ENCODE data around the gene KIAA0825.

Gene KIAA0825

GRCh38 chr5:94627191-94627590 is 8.8 kb upstream of the KIAA0825 start:
- Histone ChIP-seq H3K4me1 (ENCODE audit: control insufficient read depth, insufficient read depth, low read length) (no peaks in the 10 kb centered on the region), H3K36me3 (ENCODE audit: control insufficient read depth, insufficient read depth, low read length) (peaks cover 32% of the 10 kb centered on the region), H3K27me3 (ENCODE audit: control insufficient read depth, insufficient read depth, low read length) (no peaks in the 10 kb centered on the region), H3K9me3 (ENCODE audit: control insufficient read depth, insufficient read depth, low read length) (no peaks in the 10 kb centered on the region), H3K27ac (ENCODE audit: low read depth, low read length) (no peak overlapping the region), H3K9ac (ENCODE audit: low read depth, low read length) (no peak overlapping the region), H3K4me3 (ENCODE audit: low read depth, low read length) (no peak overlapping the region)

- Histone ChIP-seq H3K27me3 (ENCODE audit: control insufficient read depth, insufficient read depth, low read length) (no peaks in the 10 kb centered on the region), H3K4me3 (ENCODE audit: low read depth, low read length) (no peak overlapping the region)
Measured at GRCh38 chr5:94623877-94624276, 5.5 kb upstream of the KIAA0825 start.

DNA sequence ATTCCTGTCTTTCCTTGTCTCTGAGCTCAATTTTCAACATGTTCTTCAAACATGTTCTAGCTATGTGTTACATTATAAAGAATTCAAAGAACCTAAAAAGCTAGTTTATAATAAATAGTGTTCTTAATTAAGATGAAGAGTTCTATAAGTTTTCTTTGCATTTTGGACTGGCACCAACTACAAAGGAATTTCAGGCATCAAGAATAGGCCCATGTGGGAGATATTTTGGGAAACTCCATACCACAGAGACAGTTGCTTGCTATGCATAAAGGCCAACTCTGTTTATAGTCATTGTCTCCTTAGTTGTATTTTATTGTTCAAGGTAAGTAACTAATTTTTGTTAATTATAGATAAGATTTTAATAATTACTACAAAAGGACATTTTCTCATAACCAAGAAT is 4.6 kb upstream of the KIAA0825 start:
- H3K9me3 ChIP-seq (ENCODE audit: control insufficient read depth, insufficient read depth, low read length), result no peaks in the 10 kb centered on the region
- no peak overlapping the region for H3K27ac ChIP-seq (ENCODE audit: low read depth, low read length)
- H3K36me3 ChIP-seq (ENCODE audit: control insufficient read depth, insufficient read depth, low read length), result no peaks in the 10 kb centered on the region
- no peaks in the 10 kb centered on the region for H3K27me3 ChIP-seq (ENCODE audit: control insufficient read depth, insufficient read depth, low read length)
- H3K4me1 ChIP-seq (ENCODE audit: control insufficient read depth, insufficient read depth, low read length), result peaks cover 5% of the 10 kb centered on the region; the same call in 1 of the 2 replicates
- no peak overlapping the region for H3K9ac ChIP-seq (ENCODE audit: low read depth, low read length)
- H3K4me3 ChIP-seq (ENCODE audit: low read depth, low read length), result no peak overlapping the region

More at GRCh38 chr5:94623877-94624276, 5.5 kb upstream of the KIAA0825 start:
- peaks cover 3% of the 10 kb centered on the region; the same call in 1 of the 2 replicates for H3K36me3 ChIP-seq (ENCODE audit: control insufficient read depth, insufficient read depth, low read length)
- peaks cover 5% of the 10 kb centered on the region; the same call in 1 of the 2 replicates for H3K4me1 ChIP-seq (ENCODE audit: control insufficient read depth, insufficient read depth, low read length)
- H3K27ac ChIP-seq (ENCODE audit: low read depth, low read length), result no peak overlapping the region
- no peaks in the 10 kb centered on the region for H3K9me3 ChIP-seq (ENCODE audit: control insufficient read depth, insufficient read depth, low read length)
- H3K9ac ChIP-seq (ENCODE audit: low read depth, low read length), result no peak overlapping the region

DNA sequence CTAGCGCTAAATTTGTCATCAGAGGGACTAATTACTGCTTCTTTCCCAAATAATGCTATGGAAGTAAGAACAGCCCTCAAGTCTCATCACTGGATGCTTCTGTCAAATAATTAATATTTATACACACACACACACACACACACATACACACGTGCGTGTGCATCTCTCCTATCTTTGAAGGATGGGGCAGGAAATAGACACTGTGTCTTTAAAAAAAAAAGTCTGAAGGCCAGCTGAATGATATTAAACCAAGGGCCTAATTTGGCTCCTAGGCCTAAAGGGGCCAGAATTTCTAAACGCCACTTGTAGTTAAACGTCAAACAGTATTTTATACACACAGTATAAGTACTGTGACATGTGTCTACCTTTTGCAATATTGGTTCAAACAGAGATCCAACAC is 3.4 kb upstream of the KIAA0825 start:
- Histone ChIP-seq H3K9me3 (ENCODE audit: control insufficient read depth, insufficient read depth, low read length) (no peaks in the 10 kb centered on the region), H3K36me3 (ENCODE audit: control insufficient read depth, insufficient read depth, low read length) (no peaks in the 10 kb centered on the region), H3K27ac (ENCODE audit: low read depth, low read length) (no peak overlapping the region), H3K4me3 (ENCODE audit: low read depth, low read length) (no peak overlapping the region), H3K4me1 (ENCODE audit: control insufficient read depth, insufficient read depth, low read length) (peaks cover 10% of the 10 kb centered on the region), H3K9ac (ENCODE audit: low read depth, low read length) (no peak overlapping the region), H3K27me3 (ENCODE audit: control insufficient read depth, insufficient read depth, low read length) (no peaks in the 10 kb centered on the region)

DNA sequence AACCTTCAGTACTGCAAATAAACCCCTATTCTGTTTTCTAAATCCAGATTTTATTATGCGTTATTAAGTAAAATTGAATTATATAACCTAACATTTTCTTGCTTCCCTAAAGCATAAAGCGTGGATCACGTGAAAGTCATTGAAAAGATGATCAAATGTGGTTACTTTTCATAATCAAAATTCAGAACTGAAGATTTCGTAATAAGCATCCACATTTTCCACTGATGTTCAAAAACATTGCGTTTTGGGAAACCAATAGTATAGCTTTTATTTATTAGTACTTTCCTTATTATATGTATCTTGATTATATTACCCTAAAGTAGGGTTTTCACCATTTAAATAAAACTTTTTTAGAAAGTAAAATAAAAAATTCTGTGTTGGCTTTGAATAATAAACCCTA is 1.9 kb upstream of the KIAA0825 start:
- no peaks in the 10 kb centered on the region for H3K9me3 ChIP-seq (ENCODE audit: control insufficient read depth, insufficient read depth, low read length)
- no peak overlapping the region for H3K9ac ChIP-seq (ENCODE audit: low read depth, low read length)
- H3K4me3 ChIP-seq (ENCODE audit: low read depth, low read length), result no peak overlapping the region

GRCh38 chr5:94618029-94618492 is 343 bp downstream of the KIAA0825 start:
- H3K4me1 ChIP-seq (ENCODE audit: control insufficient read depth, insufficient read depth, low read length), result peaks cover 34% of the 10 kb centered on the region
- H3K27ac ChIP-seq (ENCODE audit: low read depth, low read length), result peak overlapping the region; percentile 92
- H3K4me3 ChIP-seq (ENCODE audit: low read depth, low read length), result peak overlapping the region; percentile 91
- no peaks in the 10 kb centered on the region for H3K9me3 ChIP-seq (ENCODE audit: control insufficient read depth, insufficient read depth, low read length)
- no peaks in the 10 kb centered on the region for H3K36me3 ChIP-seq (ENCODE audit: control insufficient read depth, insufficient read depth, low read length)
- H3K27me3 ChIP-seq (ENCODE audit: control insufficient read depth, insufficient read depth, low read length), result no peaks in the 10 kb centered on the region
- peak overlapping the region; percentile 56 for H3K9ac ChIP-seq (ENCODE audit: low read depth, low read length)

More for the DNA sequence above, 1.9 kb upstream of the KIAA0825 start:
- Histone ChIP-seq H3K27me3 (ENCODE audit: control insufficient read depth, insufficient read depth, low read length) (no peaks in the 10 kb centered on the region), H3K27ac (ENCODE audit: low read depth, low read length) (no peak overlapping the region), H3K4me1 (ENCODE audit: control insufficient read depth, insufficient read depth, low read length) (peaks cover 19% of the 10 kb centered on the region), H3K36me3 (ENCODE audit: control insufficient read depth, insufficient read depth, low read length) (no peaks in the 10 kb centered on the region)

GRCh38 chr5:94615862-94616261 is 2.5 kb downstream of the KIAA0825 start:
- Histone ChIP-seq H3K9me3 (ENCODE audit: control insufficient read depth, insufficient read depth, low read length) (no peaks in the 10 kb centered on the region), H3K36me3 (ENCODE audit: control insufficient read depth, insufficient read depth, low read length) (no peaks in the 10 kb centered on the region), H3K4me3 (ENCODE audit: low read depth, low read length) (0 out of 2 replicates have a peak overlapping the region, but pooled peaks have one; percentile 26), H3K27me3 (ENCODE audit: control insufficient read depth, insufficient read depth, low read length) (no peaks in the 10 kb centered on the region), H3K27ac (ENCODE audit: low read depth, low read length) (no peak overlapping the region), H3K4me1 (ENCODE audit: control insufficient read depth, insufficient read depth, low read length) (peaks cover 34% of the 10 kb centered on the region), H3K9ac (ENCODE audit: low read depth, low read length) (no peak overlapping the region)

- Histone ChIP-seq H3K9ac (ENCODE audit: low read depth, low read length) (no peak overlapping the region), H3K4me1 (ENCODE audit: control insufficient read depth, insufficient read depth, low read length) (peaks cover 31% of the 10 kb centered on the region), H3K27ac (ENCODE audit: low read depth, low read length) (no peak overlapping the region), H3K36me3 (ENCODE audit: control insufficient read depth, insufficient read depth, low read length) (no peaks in the 10 kb centered on the region), H3K27me3 (ENCODE audit: control insufficient read depth, insufficient read depth, low read length) (no peaks in the 10 kb centered on the region), H3K4me3 (ENCODE audit: low read depth, low read length) (no peak overlapping the region), H3K9me3 (ENCODE audit: control insufficient read depth, insufficient read depth, low read length) (no peaks in the 10 kb centered on the region)
Measured at GRCh38 chr5:94614156-94614805, 4.1 kb downstream of the KIAA0825 start.

- Histone ChIP-seq H3K9ac (ENCODE audit: low read depth, low read length) (no peak overlapping the region), H3K27ac (ENCODE audit: low read depth, low read length) (no peak overlapping the region), H3K36me3 (ENCODE audit: control insufficient read depth, insufficient read depth, low read length) (no peaks in the 10 kb centered on the region), H3K4me3 (ENCODE audit: low read depth, low read length) (no peak overlapping the region), H3K4me1 (ENCODE audit: control insufficient read depth, insufficient read depth, low read length) (peaks cover 30% of the 10 kb centered on the region), H3K9me3 (ENCODE audit: control insufficient read depth, insufficient read depth, low read length) (no peaks in the 10 kb centered on the region), H3K27me3 (ENCODE audit: control insufficient read depth, insufficient read depth, low read length) (no peaks in the 10 kb centered on the region)
Measured at GRCh38 chr5:94613583-94613982, 4.8 kb downstream of the KIAA0825 start.

DNA sequence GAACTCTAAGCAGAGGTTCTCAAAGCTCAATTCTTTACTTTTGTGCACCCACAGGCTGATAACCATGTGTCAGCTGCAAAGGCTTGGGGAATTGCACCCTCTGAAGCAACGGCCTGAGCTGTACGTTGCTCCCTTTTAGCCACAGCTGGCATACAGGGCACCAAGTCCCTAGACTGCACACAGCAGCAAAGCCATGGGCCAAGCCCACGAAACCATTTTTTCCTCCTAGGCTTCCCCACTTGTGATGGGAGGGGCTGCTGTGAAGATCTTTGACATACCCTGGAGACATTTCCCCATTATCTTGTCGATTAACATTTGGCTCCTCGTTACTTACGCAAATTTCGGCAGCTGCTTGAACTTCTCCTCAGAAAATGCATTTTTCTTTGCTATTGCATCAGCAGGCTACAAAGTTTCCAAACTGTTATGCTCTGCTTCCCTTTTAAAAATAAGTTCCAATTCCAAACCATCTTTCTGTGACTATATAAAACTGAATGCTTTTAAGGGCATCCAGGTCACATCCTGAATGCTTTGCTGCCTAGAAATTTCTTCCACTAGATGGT is 23.0 kb downstream of the KIAA0825 start:
- Histone ChIP-seq H3K4me3 (ENCODE audit: low read depth, low read length) (no peak overlapping the region), H3K36me3 (ENCODE audit: control insufficient read depth, insufficient read depth, low read length) (no peaks in the 10 kb centered on the region), H3K27me3 (ENCODE audit: control insufficient read depth, insufficient read depth, low read length) (no peaks in the 10 kb centered on the region), H3K9ac (ENCODE audit: low read depth, low read length) (no peak overlapping the region), H3K4me1 (ENCODE audit: control insufficient read depth, insufficient read depth, low read length) (no peaks in the 10 kb centered on the region), H3K27ac (ENCODE audit: low read depth, low read length) (no peak overlapping the region), H3K9me3 (ENCODE audit: control insufficient read depth, insufficient read depth, low read length) (no peaks in the 10 kb centered on the region)

DNA sequence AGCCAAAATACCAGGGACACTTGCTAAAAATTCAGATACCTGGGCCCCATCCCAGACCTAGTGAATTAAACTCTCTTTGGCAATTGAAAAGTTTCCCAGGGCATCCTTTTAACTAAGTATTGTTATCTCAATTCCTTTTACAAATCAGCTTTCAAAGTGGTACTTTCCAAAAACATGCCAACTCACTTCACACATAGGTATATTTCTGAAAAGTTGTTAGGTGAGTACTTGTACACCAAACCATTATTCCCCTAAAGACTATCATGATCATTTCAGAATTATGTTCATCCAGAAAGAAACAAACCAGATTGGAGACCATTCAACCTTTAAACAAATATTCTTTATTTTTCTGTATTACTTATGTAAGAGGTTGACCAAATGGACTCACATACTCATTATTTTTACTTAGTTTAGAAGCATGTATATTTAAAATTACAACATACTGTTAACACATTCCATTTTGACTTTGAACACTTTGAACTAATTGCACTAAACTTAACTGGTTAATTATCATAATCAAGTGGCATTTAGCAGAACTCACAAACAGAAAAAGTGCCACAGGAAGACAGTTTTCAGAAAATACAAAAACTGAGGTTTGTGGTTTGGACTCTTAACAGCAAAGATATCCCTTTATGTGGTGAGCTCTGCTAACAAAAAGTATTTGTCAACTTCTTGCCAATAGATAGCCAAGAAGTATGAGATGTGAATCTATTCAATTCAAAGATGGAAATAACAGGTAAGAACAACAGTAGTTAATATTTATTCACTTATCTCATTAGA is 40.7 kb downstream of the KIAA0825 start:
- H3K4me1 ChIP-seq (ENCODE audit: control insufficient read depth, insufficient read depth, low read length), result peaks cover 5% of the 10 kb centered on the region; the same call in 1 of the 2 replicates
- no peak overlapping the region for H3K27ac ChIP-seq (ENCODE audit: low read depth, low read length)
- H3K4me3 ChIP-seq (ENCODE audit: low read depth, low read length), result no peak overlapping the region
- no peaks in the 10 kb centered on the region for H3K36me3 ChIP-seq (ENCODE audit: control insufficient read depth, insufficient read depth, low read length)
- H3K27me3 ChIP-seq (ENCODE audit: control insufficient read depth, insufficient read depth, low read length), result no peaks in the 10 kb centered on the region
- H3K9ac ChIP-seq (ENCODE audit: low read depth, low read length), result no peak overlapping the region
- H3K9me3 ChIP-seq (ENCODE audit: control insufficient read depth, insufficient read depth, low read length), result no peaks in the 10 kb centered on the region

Data from HUES48 (cell line).